Skeletal muscle tissue (tissue), 4 donors: ENCODE measurements around the gene GPR68. TPM values are rescaled to one million over a fixed set of nuclear protein-coding genes. Genes with fewer than 3 reads are reported as not detected.

Source experiments
- H3K27ac ChIP-seq: one replicate; pipeline ENCODE4 v1.7.0; 2013; ENCODE audit warnings: mild to moderate bottlenecking, low read depth, low read length, inconsistent platforms
- H3K27me3 ChIP-seq, 3 donors: one replicate each; pipeline ENCODE4 v1.7.0; 2013; ENCODE audit warnings: low read length in 3 of 3; ENCODE audit not compliant: control insufficient read depth in 3 of 3, insufficient read depth in 3 of 3
- H3K36me3 ChIP-seq, 3 donors: one replicate each; pipeline ENCODE4 v1.7.0; 2013; ENCODE audit warnings: low read length in 3 of 3; ENCODE audit not compliant: control insufficient read depth in 3 of 3, insufficient read depth in 3 of 3
- H3K4me1 ChIP-seq, 3 donors: one replicate each; pipeline ENCODE4 v1.7.0; 2013; ENCODE audit warnings: low read length in 3 of 3, mild to moderate bottlenecking in 3 of 3; ENCODE audit not compliant: control insufficient read depth in 3 of 3, insufficient read depth in 3 of 3
- H3K4me3 ChIP-seq, 3 donors: one replicate each; pipeline ENCODE4 v1.7.0; 2013; ENCODE audit warnings: low read length in 3 of 3
- H3K9ac ChIP-seq, 3 donors: one replicate each; pipeline ENCODE4 v1.7.0; 2013; ENCODE audit warnings: low read length in 3 of 3, mild to moderate bottlenecking in 3 of 3, moderate library complexity in 2 of 3, low read depth in 1 of 3
- H3K9me3 ChIP-seq, 3 donors: one replicate each; pipeline ENCODE4 v1.7.0; 2013; ENCODE audit warnings: low read length in 3 of 3; ENCODE audit not compliant: control insufficient read depth in 3 of 3
- total RNA-seq: library from RNA; depleted of rRNA; stranded (reverse); fragments of >200 nt; gene quantifications from one replicate; pipeline ENCODE4 v1.2.3, GENCODE V29; 2014
- donor health status: Osteomylitis.

GPR68 gene
- total RNA-seq, 1 donor from 2014 or later, result 0.52 TPM

DNA sequence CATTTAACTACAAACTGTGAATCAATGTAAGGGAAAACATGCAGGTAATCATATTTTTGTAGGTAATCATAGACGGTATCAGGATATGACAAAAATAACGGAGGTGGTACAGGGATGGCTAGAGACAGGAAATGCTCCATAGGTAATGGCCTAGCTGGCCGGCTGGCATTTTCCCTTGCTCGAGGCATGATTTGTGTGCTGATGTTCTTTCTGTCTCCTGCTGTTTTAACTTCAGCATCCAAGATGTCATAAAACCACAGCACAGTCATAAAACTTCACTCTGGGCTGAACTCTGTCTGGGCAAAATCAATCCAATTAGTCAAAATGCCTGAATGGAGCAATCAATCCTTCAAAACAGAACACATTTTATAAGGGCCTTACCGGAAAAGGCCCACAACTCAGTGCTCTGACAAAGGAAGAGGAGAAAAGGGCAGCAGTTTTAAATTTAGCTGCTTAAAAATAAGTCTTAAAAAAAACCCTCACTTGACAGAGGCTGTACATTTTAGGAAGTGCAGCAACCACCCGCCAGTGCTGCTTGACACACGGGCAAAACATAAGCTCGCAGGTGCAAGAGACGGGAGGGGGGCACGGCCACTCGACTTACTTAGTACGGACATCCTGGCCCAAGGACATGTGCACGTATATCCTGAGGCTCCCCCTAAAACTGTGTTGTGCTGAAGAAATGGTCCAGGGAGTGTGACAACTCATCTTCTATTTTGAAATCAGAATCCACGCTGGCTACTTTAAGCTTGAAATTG lies 40.5 kb upstream of the GPR68 start:
- Histone ChIP-seq H3K36me3 (peaks cover 0 to 7% (median 0%) of the 10 kb centered on the region in 3 donors), H3K9me3 (no peaks in the 10 kb centered on the region), H3K4me3 (no peak overlapping the region), H3K9ac (no peak overlapping the region), H3K4me1 (no peaks in the 10 kb centered on the region), H3K27me3 (no peaks in the 10 kb centered on the region), H3K27ac (no peak overlapping the region)

DNA sequence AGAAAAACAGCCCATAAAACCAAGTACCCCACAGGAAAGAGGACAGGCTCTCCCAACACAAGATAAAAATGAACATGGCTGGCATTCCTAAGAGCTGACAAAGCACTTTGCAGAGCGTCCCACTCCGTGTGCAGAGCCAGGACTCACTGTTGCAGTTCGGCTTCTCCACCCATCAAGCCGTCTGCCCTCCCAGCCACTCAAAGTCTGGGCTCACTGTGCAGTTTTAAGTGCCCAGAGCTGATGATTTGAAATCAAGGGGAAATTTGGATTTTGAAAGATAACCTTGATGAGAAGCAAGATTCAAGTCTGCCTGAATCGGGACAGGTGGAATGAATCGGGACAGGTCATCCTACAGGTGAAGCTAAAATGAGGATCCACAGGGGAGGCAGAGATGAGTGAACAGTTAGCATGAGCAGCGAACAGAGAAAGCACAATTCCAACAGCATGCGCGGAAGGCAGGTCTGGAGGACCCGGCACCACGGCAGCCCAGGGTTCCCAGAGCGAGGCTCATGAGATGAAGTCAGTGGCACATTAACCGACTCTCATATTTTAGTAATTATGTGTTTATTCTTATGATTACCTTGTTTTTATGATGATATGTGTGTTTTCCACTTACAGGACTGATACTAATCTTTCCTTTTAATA lies 39.8 kb upstream of the GPR68 start:
- Histone ChIP-seq H3K9me3 (no peaks in the 10 kb centered on the region), H3K27me3 (no peaks in the 10 kb centered on the region), H3K4me3 (no peak overlapping the region), H3K27ac (no peak overlapping the region), H3K36me3 (peaks cover 0 to 7% (median 4%) of the 10 kb centered on the region in 3 donors), H3K4me1 (no peaks in the 10 kb centered on the region), H3K9ac (no peak overlapping the region)

DNA sequence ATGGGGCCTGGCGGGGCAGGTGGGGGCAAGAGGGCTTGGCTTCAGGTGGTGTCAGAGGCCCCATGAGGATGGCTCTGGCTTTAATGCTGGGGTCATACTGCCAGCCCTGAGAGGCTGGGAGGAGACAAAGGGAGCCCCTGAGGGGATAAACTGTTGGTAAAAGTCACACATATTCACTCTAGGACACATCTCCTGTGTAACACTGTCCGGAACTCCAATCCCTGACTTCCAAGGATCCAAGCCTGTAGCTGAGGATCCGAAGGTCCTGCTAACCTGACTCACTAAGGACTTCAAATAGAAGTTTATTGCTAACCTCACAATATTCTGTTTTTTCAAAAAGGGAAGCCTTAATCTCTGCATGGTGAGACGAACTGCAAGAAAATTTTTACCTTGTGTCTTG lies 39.2 kb upstream of the GPR68 start:
- H3K4me1 ChIP-seq, result no peaks in the 10 kb centered on the region
- no peaks in the 10 kb centered on the region for H3K9me3 ChIP-seq
- H3K9ac ChIP-seq, result no peak overlapping the region
- H3K36me3 ChIP-seq, result peaks cover 0 to 7% (median 4%) of the 10 kb centered on the region in 3 donors
- no peak overlapping the region for H3K4me3 ChIP-seq
- no peaks in the 10 kb centered on the region for H3K27me3 ChIP-seq
- H3K27ac ChIP-seq, result no peak overlapping the region

DNA sequence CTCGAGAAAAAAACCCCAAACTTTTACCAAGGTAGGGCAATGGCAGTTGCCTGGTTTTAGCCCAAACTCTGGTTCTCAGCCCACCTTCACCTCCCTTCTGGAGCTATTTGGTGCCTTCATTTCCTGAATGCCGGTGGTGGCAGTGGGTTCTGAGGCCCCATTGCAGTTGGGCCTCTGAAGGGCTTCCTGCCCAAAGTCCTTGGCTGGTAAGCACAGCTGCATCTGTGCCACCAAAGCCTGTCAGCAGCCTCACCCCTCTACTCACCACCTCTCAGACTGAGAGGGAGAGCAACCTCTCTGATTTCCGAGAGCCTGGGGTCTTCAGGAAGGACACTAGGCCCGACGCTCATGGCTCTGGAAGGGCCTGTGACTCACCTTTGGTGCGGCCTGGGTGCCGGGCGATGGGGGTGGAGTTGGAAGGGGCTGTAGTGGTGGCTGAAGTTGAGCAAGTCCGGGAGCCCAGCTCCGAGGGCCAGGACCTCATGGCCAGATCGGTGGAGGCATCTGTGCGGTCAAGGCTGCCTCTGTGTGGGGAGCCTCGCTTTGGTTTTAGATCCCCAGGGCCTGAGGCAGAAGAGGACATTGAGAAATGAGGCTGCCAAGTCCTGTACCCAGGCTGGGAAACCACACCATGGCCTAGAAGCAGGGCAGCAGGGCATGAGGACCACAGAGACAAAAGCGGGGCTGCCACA lies 38.6 kb upstream of the GPR68 start:
- no peaks in the 10 kb centered on the region for H3K4me1 ChIP-seq
- H3K9ac ChIP-seq, result no peak overlapping the region
- no peaks in the 10 kb centered on the region for H3K27me3 ChIP-seq
- H3K36me3 ChIP-seq, result peaks cover 0 to 4% (median 4%) of the 10 kb centered on the region in 3 donors
- H3K4me3 ChIP-seq, result no peak overlapping the region
- H3K9me3 ChIP-seq, result no peaks in the 10 kb centered on the region
- H3K27ac ChIP-seq, result no peak overlapping the region

DNA sequence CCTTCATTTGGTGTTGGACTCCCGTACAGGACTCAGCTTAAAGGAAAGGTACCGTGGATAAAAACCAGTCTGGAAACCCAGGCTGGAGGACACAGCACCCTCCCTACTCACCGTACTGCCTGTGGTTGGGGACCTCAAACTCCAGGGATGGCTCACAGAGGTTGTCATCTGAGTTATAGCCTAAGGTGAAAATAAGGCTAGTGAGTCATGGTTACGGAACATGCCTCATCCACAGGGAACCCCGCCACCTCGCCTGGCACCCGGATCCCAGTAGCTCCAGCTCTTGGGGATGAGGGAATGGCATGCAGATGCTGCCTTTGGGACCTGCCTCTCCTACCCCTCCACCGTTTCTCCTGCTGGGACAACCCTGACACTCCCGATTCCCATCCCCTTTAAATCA lies 36.8 kb upstream of the GPR68 start:
- H3K27me3 ChIP-seq, result no peaks in the 10 kb centered on the region
- no peaks in the 10 kb centered on the region for H3K4me1 ChIP-seq
- H3K27ac ChIP-seq, result no peak overlapping the region
- H3K9ac ChIP-seq, result no peak overlapping the region
- peaks cover 0 to 4% (median 3%) of the 10 kb centered on the region in 3 donors for H3K36me3 ChIP-seq
- H3K9me3 ChIP-seq, result no peaks in the 10 kb centered on the region
- H3K4me3 ChIP-seq, result no peak overlapping the region

DNA sequence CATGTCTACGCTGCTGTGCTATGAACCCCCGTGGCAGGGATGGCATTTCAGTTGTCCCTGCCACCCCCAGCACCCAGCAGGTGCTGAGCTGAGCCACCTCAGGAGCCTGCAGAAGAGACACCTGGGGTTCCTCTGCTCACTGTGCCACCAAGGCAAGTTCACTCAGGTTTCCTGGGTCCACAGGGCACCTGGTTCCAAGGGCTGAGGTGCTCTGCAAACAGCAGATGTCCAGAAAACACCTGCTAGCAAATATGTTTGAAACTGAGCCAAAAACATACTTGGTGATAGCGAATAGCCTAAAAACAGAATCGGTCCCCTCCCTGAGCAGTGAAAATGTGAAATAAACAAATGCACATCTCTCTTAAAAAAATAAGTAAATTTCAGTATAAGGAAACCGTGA lies 35.6 kb upstream of the GPR68 start:
- peaks cover 0 to 4% (median 3%) of the 10 kb centered on the region in 3 donors for H3K36me3 ChIP-seq
- H3K27ac ChIP-seq, result no peak overlapping the region
- H3K27me3 ChIP-seq, result no peaks in the 10 kb centered on the region
- H3K9ac ChIP-seq, result no peak overlapping the region
- no peak overlapping the region for H3K4me3 ChIP-seq
- no peaks in the 10 kb centered on the region for H3K4me1 ChIP-seq
- H3K9me3 ChIP-seq, result no peaks in the 10 kb centered on the region

DNA sequence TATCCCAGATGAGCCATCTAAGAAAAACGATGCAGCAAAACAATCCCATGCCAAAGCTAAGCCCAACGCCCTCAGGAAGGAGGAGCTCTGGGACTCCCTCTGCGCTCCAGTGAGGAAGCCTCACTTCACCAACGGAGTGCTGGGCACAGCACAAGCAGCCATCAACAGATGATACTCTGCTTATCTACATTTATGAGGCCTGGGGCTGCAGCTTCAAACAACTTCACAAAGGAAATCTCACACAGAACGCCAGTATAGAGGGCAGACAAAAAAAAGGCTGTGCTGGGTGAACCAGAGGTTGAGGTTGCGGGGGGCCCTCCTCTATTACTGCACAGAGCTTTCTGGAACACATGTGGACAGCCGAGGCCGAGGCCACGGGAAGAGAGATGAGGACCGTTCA lies 34.9 kb upstream of the GPR68 start:
- Histone ChIP-seq H3K4me3 (no peak overlapping the region), H3K27me3 (no peaks in the 10 kb centered on the region), H3K36me3 (peaks cover 0 to 4% (median 3%) of the 10 kb centered on the region in 3 donors), H3K4me1 (no peaks in the 10 kb centered on the region), H3K9ac (no peak overlapping the region), H3K9me3 (no peaks in the 10 kb centered on the region), H3K27ac (no peak overlapping the region)

DNA sequence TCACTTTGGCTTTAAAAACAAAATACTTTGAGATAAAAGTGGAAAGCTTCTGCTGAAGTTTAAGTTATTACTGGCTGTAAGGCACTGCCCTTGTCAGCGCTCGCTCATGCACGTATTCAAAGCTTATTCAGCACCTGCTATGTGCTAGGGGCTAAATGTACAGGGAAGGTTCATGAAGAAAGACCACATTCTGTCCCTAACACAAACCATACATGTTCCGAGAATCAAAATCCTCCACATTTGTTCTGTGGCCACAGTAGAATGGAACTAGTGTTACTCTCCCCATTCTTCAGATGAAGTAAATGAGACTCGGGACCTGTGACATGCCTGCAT lies 33.8 kb upstream of the GPR68 start:
- Histone ChIP-seq H3K9ac (no peak overlapping the region), H3K36me3 (peaks cover 0 to 4% (median 3%) of the 10 kb centered on the region in 3 donors), H3K4me3 (no peak overlapping the region)

DNA sequence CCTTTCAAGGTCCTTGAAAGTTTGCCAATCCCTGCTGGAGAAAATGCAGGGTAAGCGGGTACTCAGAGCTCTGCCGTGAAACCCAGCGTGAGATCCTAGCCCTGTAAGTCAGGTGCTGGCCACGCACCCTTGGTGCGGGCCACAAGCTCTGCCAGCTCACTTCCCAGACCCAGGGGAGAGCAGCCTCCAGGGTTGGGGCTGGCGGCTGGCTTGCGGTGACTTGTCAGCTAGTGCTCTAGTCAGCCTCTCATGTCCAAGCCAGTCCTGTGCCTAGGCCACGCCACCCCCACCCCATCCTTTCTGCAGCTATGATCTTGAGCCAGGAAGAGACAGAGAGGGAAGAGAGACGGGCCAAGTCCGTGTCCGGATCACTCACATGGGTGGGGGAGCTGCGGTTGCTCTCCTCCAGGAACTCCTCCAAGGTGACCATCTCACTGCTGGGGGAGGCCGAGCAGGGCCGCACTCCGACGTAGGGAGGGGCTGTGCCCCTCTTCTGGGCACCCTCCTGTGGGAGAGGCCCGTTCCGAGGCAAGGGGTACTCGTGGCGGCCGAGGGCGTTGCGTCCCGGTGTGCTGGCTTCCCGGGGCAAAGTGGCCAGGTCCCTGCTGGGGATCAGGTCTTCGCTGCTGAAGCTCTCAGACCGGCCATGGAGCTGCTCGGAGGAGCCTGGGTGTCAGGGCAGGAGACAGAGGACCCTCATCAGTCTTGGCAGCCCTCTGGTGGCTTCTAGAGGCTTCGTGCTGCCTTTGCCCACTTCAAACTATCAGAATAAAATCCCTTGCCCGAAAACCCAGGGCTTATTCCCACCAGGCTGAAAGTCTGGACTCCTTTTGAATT lies 33.3 kb upstream of the GPR68 start:
- Histone ChIP-seq H3K9ac (no peak overlapping the region), H3K36me3 (peaks cover 0 to 4% (median 3%) of the 10 kb centered on the region in 3 donors), H3K27ac (no peak overlapping the region), H3K9me3 (no peaks in the 10 kb centered on the region), H3K4me3 (no peak overlapping the region), H3K4me1 (no peaks in the 10 kb centered on the region), H3K27me3 (no peaks in the 10 kb centered on the region)

More for the DNA sequence above, 33.8 kb upstream of the GPR68 start:
- H3K4me1 ChIP-seq, result no peaks in the 10 kb centered on the region
- H3K27ac ChIP-seq, result no peak overlapping the region
- no peaks in the 10 kb centered on the region for H3K27me3 ChIP-seq
- H3K9me3 ChIP-seq, result no peaks in the 10 kb centered on the region
